ENCODE results near the gene ZMYM4.

DNA sequence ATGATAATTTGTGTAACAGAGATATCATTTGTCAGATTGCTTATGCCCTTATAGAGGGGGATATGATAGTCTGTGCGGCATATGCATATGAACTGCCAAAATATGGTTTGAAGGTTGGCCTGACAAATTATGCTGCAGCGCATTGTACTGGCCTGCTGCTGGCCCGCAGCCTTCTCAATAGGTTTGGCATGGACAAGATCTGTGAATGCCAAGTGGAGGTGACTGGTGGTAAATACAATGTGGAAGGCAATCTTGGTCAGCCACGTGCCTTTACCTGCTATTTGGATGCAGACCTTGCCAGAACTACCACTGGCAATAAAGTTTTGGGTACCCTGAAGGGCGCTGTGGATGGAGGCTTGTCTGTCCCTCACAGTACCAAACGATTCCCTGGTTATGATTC lies 82.4 kb downstream of the ZMYM4 start:
- TF ChIP-seq, protein P1, sequence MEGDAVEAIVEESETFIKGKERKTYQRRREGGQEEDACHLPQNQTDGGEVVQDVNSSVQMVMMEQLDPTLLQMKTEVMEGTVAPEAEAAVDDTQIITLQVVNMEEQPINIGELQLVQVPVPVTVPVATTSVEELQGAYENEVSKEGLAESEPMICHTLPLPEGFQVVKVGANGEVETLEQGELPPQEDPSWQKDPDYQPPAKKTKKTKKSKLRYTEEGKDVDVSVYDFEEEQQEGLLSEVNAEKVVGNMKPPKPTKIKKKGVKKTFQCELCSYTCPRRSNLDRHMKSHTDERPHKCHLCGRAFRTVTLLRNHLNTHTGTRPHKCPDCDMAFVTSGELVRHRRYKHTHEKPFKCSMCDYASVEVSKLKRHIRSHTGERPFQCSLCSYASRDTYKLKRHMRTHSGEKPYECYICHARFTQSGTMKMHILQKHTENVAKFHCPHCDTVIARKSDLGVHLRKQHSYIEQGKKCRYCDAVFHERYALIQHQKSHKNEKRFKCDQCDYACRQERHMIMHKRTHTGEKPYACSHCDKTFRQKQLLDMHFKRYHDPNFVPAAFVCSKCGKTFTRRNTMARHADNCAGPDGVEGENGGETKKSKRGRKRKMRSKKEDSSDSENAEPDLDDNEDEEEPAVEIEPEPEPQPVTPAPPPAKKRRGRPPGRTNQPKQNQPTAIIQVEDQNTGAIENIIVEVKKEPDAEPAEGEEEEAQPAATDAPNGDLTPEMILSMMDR (optimal IDR thresholded peaks at IDR 0.05 in 1 of 3, IDR thresholded peaks at IDR 0.05 in 1 of 3, conservative IDR thresholded peaks at IDR 0.05 in 1 of 3; ENCODE audit: extremely low read depth in 1 of 3, insufficient read depth in 2 of 3, low read length in 3 of 3) = no peak
- TF ChIP-seq EZH2 (IDR thresholded peaks at IDR 0.05; ENCODE audit: low read length) = no peak
